GM18519 (cell line): Measurements from ENCODE around the gene PLCD3.

Source experiments
- ATAC-seq: cut with Tn5 transposase; IDR thresholded peaks from one replicate; pipeline ENCODE4 v1.9.1; 2021; ENCODE audit warnings: mild to moderate bottlenecking, moderate library complexity; ENCODE audit not compliant: unreplicated experiment, low FRiP score

Gene PLCD3

GRCh38 chr17:45149669-45150664, 17.7 kb upstream of the PLCD3 start:
- no peak for ATAC-seq

GRCh38 chr17:45149037-45149668, 16.8 kb upstream of the PLCD3 start:
- ATAC-seq, result no peak

GRCh38 chr17:45148183-45149036, 16.1 kb upstream of the PLCD3 start, which contains the start of gene HEXIM1:
HEXIM1 (plus strand) TSS chr17:45148475; CDS start chr17:45149191, 716 bp downstream.
- peak; percentile 46 for ATAC-seq

GRCh38 chr17:45147581-45148182, 15.4 kb upstream of the PLCD3 start:
- ATAC-seq, result no peak

GRCh38 chr17:45146890-45147580, 14.7 kb upstream of the PLCD3 start:
- ATAC-seq, result no peak

- ATAC-seq, result no peak
These were observed 14.2 kb upstream of the PLCD3 start for GRCh38 chr17:45146592-45146889.

GRCh38 chr17:45146166-45146565, 13.9 kb upstream of the PLCD3 start:
- ATAC-seq, result no peak

GRCh38 chr17:45145035-45145389, 12.7 kb upstream of the PLCD3 start:
- no peak for ATAC-seq

- no peak for ATAC-seq
These were observed 12.1 kb upstream of the PLCD3 start for GRCh38 chr17:45144199-45145034.

GRCh38 chr17:45143767-45144198, 11.5 kb upstream of the PLCD3 start:
- no peak for ATAC-seq

- ATAC-seq, result no peak
These were observed 10.9 kb upstream of the PLCD3 start for GRCh38 chr17:45143094-45143670.

GRCh38 chr17:45139533-45139920, 7.2 kb upstream of the PLCD3 start:
- no peak for ATAC-seq

GRCh38 chr17:45138911-45139532, 6.7 kb upstream of the PLCD3 start:
- no peak for ATAC-seq

GRCh38 chr17:45137561-45138305, 5.4 kb upstream of the PLCD3 start:
- no peak for ATAC-seq

GRCh38 chr17:45136846-45137560, 4.7 kb upstream of the PLCD3 start:
- ATAC-seq, result no peak

GRCh38 chr17:45135978-45136791, 3.9 kb upstream of the PLCD3 start:
- no peak for ATAC-seq
